T-helper 2 cell treated with Interferon-gamma antibody and Interleukin-4, amounts not matched to agents 100 ng/mL and 5 ng/mL, for 36 hours (primary cell): ENCODE data around the gene BTC. TPM values are rescaled to one million over a fixed set of nuclear protein-coding genes. Genes with fewer than 3 reads are reported as not detected.
"Not testable (repeated sequence)": the region's sequence is repeated elsewhere in the genome, so short reads cannot be mapped to it uniquely, and the experiment has no call there.

Source experiments
- intact Hi-C: fragments of 100-400 bp; cut with micrococcal nuclease; formaldehyde crosslinking; loops from one replicate; pipeline ENCODE4 v1.15.1; 2023
- total RNA-seq: library from RNA; stranded (reverse); gene quantifications from 2 replicates; pipeline ENCODE4 v1.2.3, GENCODE V29; 2022

The BTC gene, protein sequence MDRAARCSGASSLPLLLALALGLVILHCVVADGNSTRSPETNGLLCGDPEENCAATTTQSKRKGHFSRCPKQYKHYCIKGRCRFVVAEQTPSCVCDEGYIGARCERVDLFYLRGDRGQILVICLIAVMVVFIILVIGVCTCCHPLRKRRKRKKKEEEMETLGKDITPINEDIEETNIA
- total RNA-seq = not detected in 2 replicates

DNA sequence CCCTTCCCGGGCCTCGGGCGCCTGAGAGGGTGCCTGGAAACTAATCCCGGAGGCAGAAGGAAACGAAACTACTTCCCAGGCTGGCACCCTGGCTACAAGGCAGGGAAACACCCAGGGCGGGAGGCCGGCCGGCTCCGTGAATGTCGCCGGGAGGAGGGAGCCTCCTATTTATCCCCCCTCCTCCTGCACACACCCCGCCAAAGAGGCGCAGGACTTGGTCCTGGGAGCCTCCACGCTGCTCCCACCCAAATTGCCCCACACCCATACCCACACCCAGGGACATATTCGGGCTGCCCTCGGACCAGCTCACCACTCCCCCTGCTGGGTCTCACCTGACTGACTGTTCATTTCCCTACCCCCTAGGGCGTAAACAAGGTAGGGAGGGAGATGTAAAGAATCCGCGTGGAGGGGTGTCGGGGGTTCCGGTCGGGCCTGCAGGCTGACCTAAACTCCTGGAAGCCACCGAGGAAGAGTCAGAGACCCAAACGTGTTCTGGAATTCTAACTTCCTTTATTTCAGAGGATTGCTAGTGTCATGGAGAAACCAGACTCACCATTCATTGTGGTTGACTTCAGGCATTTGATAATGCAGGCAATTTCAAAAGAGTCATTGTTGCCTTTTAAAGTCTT, at the start of gene BTC:
BTC (minus strand) TSS at position 142 of the 629 bp plus-strand sequence. CDS start 198 bp downstream, outside the sequence.
- intact Hi-C loops = no loop called here

DNA sequence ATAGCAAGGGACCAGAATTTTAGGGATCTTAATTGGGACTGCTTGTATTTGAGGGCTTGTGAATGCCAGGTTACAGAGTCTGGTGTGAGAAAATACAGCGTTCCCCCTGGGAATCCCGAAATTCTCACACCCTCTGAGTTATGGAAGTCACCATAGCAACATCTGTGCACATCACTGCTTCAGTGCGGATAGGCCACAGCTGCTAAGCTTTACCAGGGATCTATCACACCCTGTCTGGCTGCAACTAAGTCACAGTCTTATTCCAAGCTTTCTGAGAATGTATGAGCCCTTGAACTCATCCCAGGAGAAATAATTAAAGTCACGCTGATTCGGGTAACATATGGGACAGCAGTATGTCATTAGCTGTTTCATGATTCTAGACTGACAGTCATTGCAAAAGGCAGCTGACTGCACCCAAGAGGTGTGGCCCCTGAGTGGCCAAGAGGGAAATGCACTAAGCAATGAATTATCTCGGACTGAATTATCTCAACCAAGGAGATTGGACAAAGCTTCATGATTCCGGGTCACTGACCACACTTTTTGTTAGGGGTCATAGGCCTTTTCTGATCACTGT, 46.7 kb upstream of the BTC start:
- intact Hi-C loops = no loop called here

DNA sequence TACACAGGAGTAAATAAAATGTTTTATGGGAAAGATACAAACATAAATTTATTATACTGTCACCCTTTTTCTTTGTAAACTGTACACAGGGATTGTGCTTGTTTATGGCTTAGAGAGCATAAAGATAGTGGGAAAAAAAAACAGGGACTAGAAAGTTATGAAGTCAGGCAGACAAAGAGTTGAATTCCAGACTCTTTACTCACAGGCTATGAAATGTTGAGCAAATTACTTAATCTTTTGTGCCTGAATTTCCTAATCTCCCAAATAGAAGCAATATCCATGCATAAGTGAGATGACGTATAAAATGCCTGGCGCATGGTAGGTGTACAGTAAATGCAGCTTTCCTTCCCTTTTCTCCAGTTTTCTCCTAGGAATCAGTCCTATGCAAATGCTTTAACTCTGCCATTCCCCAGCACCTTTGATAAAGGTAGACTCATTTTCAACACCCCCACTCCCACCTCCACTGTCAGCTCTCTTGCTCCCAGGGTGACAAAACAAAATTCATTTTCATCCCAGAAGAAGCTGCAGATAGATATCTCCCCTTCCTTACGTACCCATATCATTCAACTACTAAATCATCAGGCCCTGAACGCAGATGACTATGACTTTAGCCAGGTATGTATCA, 44.5 kb upstream of the BTC start:
- intact Hi-C loops = no loop called here

DNA sequence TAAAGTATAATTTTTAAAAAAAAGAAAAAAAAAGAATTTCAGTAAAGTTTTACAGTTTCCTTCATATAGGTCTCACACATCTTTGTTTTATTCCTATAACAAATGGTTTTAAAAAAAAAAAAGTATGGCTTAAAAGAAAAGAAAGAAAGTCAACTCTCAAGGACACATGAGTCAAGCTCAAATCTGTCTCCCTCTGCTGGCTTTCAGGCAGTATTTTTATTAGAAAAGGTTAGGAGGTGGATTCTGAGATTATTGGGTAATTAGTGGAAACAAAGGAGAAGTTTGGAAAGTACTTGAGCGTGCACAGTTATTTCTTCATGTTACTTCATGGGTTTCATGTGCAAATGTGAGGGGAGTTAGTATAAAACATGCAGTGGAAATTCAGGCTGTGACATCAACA, 36.6 kb upstream of the BTC start:
- intact Hi-C loops = no loop called here

DNA sequence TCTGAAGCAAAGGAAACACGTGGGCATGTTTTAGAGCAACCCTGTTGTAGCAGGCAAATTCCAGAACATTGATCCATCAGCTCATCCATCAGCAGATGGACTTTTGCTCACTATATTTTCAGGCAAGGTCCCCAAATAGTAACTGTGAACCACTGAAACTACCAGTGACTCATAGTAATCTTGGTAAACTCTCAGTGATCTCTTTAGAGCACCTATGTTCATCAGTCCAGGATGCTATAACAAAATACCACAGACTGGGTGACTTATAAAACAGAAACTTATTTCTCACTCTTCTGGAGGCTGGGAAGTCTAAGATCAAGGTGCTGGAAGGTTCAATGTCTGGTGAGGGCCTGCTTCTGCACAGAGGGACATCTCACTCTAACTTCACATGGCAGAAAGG, 28.9 kb upstream of the BTC start:
- intact Hi-C loops = no loop called here

DNA sequence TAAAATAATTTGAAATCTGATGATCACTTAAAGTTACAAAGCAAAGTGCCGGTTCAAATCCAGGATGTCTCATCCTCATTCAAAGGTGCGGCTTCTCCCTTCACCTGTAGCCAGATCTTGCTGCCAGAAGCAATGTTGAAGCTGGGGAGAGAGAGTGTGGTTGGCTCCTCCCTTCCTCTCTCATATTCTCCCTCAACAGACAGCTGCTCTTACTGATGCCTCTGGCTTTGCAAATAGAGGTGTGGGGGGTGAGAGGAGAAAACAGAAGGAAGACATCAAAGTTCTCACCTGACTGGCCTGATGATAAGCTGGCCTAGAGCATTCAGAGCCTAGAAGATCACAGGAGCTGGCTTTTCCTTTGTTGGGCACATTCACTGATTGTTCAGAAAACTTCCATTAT, 28.3 kb upstream of the BTC start:
- intact Hi-C loops = no loop called here

DNA sequence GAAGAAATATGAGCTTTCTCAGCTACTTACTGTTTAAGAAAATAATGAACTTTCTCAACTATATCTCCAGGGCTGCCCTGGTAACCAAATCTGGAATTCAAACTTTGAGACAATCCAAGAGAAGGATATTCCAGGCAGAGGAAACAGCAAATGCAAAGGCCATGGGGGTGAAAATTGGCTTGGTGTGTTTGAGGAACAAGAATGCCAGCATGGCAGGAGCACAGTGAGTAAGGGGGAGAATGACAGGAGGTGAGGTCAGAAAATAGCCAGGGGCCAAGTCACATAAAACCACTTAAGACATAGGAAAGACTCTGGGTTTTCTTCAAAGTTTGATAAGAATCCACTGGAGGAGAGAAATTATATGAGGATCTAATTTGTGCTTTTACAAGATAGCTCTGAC, 27.2 kb upstream of the BTC start:
- intact Hi-C loops = no loop called here

DNA sequence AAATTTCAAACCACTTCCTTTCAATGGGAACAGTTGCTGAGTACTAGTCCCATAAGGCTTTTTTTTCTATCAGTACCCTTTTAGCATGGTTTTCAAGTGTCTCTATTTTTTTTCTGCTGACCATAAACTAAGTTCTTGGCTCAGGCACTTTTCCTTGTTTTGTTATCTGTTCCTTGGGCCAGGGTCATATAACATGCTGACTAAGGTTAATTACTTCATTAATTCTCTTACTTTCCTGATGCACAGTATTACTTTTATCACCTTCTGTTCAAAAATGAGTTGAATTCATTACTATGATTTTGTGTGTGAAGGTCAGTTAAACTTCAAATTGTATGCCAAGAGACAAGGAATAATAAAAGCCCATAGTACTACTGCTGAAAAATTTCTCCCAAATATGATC, 19.7 kb upstream of the BTC start:
- intact Hi-C loops = no loop called here

DNA sequence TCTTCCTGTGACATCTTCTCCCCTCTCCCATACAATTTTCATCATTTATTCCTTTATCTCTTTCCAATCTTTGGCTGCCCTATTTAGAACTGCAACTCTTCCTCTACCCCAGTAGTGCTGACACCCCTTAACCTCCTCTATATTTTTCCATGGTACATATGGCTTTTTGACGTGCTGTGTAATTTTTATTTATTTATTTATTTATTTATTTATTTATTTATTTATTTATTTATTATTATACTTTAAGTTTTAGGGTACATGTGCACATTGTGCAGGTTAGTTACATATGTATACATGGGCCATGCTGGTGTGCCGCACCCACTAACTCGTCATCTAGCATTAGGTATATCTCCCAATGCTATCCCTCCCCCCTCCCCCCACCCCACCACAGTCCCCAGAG, 17.7 kb upstream of the BTC start:
- intact Hi-C loops = not testable (repeated sequence)

DNA sequence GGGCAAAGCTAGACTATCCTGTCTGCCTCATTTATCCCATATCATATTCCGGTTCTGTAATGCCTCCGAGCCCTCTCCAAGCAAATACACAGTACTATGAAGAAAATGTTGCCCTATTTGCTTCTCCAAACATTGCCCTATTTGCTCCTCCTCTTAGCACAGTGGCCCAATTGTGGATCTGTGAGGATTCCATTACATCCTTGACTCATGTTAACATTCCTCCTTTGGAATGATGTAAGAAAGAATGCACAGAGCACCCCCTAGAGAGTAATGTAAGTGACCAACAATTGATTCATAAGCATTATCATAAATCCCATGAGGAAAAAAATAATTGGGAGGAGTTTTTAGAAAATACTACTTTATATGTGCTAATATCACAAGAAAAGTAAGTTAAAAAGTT, 11.3 kb upstream of the BTC start:
- intact Hi-C loops = no loop called here

DNA sequence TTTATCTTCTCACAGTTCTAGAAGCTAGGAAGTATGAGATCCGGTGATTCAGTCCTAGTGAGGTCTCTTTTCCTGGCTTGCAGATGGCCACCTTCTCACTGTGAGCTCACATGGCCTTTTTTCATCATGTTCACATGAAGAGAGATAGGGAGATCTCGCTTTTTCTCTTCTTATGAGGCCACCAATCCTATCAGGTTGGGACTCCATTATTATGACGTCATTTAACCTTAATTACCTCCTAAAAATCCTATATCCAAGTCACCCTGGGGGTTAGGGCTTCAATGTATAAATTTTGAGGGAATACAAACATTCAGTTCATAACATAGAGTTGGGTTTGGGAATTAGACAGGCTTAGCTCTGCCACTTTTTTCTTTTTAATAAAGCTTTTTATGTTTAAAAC, 6.0 kb upstream of the BTC start:
- intact Hi-C loops = no loop called here

DNA sequence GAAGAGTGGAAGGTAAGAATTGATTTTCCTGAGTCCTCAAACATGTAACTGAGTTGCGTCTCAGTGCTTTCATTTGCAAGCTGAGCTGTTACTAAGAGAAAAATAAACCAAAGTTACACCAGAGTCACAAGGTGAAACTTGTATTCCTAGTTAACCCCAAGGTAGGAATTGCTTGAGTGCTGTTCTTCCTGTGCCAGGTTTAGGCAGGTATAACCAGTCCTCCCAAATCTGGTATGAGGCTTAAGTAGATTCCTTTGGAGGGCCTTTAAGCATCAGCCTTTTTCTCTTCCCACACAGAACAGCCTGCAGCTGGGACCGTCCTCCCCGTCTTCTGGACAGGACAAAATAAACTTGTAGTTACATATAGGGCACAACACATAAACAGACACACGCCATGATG, 2.3 kb upstream of the BTC start:
- intact Hi-C loops = no loop called here

DNA sequence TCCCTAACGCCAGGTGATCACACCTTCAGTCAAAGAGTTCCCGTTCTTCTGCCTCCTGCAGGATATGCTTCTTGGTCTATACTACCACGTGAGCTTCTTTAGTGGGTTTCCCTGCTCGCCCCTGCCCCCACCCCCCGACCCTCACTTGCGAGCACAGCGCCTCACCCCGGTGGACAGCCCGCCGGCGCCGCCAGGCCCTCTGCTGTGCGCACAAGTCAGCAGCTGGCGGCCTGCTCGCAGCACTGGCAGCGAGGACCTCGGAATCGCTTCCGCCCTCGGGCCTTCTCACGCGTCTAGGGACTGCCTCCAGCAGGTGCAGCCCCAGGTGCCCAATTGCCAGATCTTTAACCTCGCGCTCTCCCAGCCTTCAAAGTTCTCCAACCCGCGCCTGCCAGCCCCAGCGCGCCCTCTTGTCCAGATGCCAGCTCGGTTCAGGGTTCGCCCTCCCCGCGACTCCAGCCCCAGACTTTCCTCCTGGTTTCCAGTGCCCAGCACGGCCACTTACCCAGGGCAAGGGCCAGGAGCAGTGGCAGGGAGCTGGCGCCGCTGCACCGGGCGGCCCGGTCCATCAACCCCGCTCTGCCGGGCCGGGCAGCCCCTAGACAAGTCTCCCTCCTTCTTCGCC, 454 bp downstream of the BTC start:
- intact Hi-C loops = no loop called here

DNA sequence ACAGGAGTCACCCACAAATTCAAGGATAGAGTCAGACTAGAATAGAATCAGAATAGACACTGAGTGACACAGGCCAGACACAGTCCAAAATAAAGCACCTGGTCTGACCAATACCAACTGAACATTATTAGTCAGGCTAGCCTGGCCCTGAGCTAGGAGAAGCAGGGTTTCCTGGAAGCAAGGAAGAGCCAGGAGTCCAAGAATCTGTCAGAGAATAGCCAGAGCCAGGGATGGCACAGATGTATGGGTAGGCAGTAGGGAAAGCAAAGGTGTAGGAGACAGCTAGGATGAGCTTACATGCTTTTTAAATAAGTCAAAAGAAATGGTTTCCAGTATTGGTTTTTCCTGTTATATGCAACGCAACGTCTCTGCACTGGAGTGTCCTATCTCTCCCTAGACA, 3.7 kb downstream of the BTC start:
- intact Hi-C loops = no loop called here

DNA sequence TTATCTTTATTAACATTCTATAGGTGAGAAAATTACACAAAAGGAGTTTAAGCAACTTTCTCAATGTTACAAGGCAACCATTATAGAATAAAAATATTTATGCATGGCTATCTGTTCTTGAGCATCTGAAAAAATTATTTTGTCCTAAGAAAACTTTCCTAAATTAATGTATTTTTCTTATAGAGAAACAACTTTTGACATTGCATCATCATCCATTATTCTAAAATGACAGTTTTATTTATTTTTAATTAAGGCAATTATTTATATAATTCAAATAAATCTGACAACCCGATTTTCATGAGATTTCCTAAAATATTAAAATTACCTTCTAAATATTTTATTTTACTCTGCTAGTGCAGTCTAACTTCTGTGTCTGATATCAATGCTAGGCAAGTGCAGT, 4.8 kb downstream of the BTC start:
- intact Hi-C loops = no loop called here

DNA sequence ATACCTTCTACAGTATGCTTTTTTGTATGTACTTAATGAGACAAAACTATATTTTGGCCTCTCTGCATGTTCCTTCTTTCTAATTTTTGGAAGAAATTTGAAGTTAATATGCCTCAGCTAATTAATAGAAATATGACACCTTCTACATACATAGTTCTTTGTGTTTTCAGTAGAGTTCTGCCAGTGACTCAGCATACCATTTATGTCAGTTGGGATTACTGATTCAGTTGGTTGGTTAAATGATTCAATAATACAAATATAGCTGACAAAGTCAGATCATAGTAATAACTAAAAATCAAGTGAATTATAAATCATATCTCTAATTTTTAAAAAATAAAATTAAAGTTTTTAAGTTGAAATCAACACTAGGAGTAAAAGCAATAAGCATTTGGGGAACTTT, 16.8 kb downstream of the BTC start:
- intact Hi-C loops = no loop called here

DNA sequence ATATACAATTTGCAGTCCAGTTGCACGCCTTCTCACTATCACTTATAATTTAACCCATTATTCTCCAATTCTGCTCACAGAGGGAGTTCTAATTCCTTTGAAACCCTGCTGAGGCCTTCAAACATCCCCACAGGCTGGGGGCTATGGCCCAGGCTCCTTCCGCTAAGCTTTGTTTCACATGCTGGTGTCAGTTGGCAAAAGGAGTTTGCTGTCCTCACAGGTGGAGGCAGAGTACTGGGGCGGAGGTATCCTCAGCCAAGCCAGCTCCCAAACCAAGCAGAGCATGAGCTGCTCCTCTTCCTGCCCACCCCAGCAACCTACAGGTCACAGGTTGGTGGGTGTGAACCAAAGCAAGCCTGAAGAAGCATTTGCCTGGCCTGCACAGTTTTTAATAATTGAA, 21.5 kb downstream of the BTC start:
- intact Hi-C loops = no loop called here

DNA sequence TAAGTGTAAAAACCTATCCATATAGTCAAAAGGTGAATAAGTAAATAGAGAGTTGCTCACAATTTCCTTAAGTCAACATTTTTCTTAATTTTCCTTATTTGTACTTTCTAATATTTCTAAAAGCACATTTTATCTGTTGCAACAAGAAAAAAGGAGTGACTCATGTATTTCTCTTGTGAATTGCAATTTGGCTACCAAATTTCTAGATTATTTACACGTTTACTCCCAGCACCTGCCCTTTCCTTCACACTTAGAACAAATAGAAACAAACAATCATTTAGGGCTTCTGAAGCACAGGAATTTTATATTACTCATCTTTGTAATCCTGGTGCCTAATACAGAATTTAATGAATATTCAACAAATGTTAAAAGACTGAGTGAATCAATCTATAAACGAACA, 22.2 kb downstream of the BTC start:
- intact Hi-C loops = no loop called here

DNA sequence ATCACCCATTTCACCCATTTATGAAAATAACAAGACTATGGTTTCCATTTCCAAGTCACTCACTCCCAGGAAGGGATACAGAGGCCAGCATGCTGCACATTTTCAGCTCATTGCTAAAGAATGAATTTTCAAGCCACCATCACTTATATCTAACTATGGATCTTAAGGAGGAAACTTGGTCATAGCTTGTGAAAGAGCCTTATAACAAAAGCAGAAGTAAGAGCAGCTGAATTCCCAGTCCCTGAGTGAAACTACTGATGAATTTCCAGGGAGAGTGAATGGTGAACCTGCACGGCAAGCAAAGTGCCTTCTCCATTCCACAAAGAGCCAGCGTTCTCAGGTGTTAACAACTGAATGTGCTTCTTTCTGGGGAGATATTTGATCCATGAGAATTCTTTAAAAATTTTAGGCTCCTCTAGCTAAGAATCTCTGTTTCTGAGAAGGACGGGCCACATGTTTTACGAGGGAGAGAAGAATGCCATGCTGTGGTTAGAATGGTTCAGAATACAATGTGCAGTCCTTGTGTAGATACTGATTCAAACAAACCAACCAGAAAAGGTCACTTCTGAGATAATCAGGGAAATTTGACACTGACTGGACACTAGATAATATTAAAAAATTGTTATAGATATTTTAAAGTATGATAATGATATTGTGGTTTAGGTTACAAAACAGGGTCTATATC, 24.0 kb downstream of the BTC start:
- intact Hi-C loops = no loop called here

DNA sequence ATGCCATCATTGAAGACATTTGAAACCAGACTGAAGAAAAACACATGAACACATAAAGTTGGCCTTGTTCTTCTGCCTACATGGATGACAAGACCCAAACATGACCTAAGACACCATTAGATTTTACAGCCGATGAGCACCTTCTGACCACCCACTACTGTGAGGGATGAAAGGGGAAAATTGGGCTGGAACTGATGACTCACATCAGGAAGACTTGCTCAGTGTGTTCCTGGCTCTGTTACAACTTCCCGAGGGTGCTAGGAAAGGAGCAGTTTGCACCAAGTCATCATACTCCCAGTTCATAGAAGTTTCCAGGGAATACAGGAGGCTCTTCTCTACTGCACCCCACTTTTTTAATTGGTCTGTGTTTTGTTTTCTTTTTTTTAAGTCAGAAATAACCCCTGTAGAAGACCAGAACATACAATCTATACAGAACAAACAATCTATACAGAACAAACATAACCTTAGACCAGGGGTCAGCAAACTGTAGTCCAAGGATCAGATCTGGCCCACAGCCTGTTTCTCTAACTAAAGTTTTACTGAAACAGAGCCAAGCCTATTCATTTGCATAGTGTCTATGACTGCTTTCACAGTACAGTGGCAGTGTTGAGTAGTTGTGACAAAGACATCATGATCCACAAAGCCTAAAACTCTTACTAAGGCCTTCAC, 25.3 kb downstream of the BTC start:
- intact Hi-C loops = no loop called here

DNA sequence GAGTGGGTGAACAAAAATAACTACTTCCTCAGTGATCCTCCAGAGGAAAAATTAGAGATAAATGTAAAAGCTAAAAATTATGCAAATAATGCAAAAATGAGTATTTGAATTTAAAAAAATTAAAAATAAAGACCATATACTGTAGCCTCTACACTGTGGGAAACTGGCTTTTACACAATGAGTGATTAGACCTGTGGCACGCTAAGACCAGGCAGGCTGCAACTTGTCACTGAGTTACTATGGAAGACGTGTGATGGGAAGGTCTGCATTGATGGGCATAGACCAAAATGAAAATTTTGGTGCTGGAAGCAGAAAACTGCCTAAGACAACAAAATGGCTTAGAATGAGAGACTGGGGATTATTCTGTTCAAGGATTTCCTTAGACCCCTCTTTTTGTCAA, 30.2 kb downstream of the BTC start:
- intact Hi-C loops = no loop called here
